Common myeloid progenitor, CD34-positive (primary cell): ENCODE measurements around the gene ITGAL.
A peak's percentile ranks its signal among the peaks of the same experiment; 100 is the strongest.

Source experiments
- CTCF ChIA-PET: fragments of 350-600 bp; sonication (Branson Sonifier 250); formaldehyde crosslinking; loops from one replicate; lab custom pipeline; 2021; ENCODE audit warnings: antibody characterized with exemption; lab: Charles Lee
- POLR2A ChIA-PET: fragments of 350-600 bp; sonication (Branson Sonifier 250); formaldehyde crosslinking; loops from one replicate; lab custom pipeline; 2021; ENCODE audit warnings: antibody characterized with exemption; lab: Charles Lee
- DNase-seq, 3 donors: peaks; one replicate each; pipeline versions ENCODE4 v3.0.0 to v3.0.0-alpha.2; 2013
- H3K27ac ChIP-seq, 2 experiments: 1 replicate in 1 of 2; 2 replicates in 1 of 2; pipeline ENCODE4 v1.7.0; 2013; ENCODE audit warnings: inconsistent platforms in 2 of 2, low read length in 2 of 2, mild to moderate bottlenecking in 2 of 2, low read depth in 1 of 2, moderate library complexity in 1 of 2; ENCODE audit not compliant: severe bottlenecking in 2 of 2, insufficient read depth in 1 of 2, poor library complexity in 1 of 2
- H3K27me3 ChIP-seq, 5 experiments: replicated peaks in 2 of 5; 1 replicate in 3 of 5; 2 replicates in 2 of 5; pipeline versions ENCODE4 v1.6.1 to v1.7.0; 2013; ENCODE audit warnings: low read length in 4 of 5, mild to moderate bottlenecking in 2 of 5, moderate library complexity in 2 of 5, inconsistent platforms in 1 of 5; ENCODE audit not compliant: insufficient read depth in 5 of 5, control insufficient read depth in 4 of 5
- H3K36me3 ChIP-seq, 4 experiments: 1 replicate in 2 of 4; 2 replicates in 2 of 4; pipeline versions ENCODE4 v1.6.1 to v1.7.0; 2013; ENCODE audit warnings: low read length in 3 of 4, control low read depth in 1 of 4, mild to moderate bottlenecking in 1 of 4; ENCODE audit not compliant: control insufficient read depth in 4 of 4, insufficient read depth in 4 of 4
- H3K4me1 ChIP-seq, 4 experiments: 1 replicate in 3 of 4; 2 replicates in 1 of 4; pipeline versions ENCODE4 v1.6.1 to v1.7.1; 2013; ENCODE audit warnings: low read length in 3 of 4, mild to moderate bottlenecking in 3 of 4, control low read depth in 1 of 4, inconsistent platforms in 1 of 4, moderate library complexity in 1 of 4; ENCODE audit not compliant: control insufficient read depth in 4 of 4, insufficient read depth in 4 of 4; ENCODE audit errors: control extremely low read depth in 1 of 4
- H3K4me3 ChIP-seq, 7 experiments: 1 replicate in 4 of 7; 2 replicates in 3 of 7; pipeline versions ENCODE4 v1.5.1 to v1.7.0; 2013; ENCODE audit warnings: mild to moderate bottlenecking in 7 of 7, low read length in 6 of 7, moderate library complexity in 6 of 7, inconsistent platforms in 2 of 7, low read depth in 2 of 7, control low read depth in 1 of 7; ENCODE audit not compliant: insufficient read depth in 4 of 7, control insufficient read depth in 1 of 7; ENCODE audit errors: extremely low read depth in 1 of 7
- H3K9me3 ChIP-seq, 5 experiments: 1 replicate in 4 of 5; 2 replicates in 1 of 5; pipeline versions ENCODE4 v1.6.1 to v1.7.1; 2013; ENCODE audit warnings: low read length in 4 of 5, mild to moderate bottlenecking in 2 of 5, inconsistent platforms in 1 of 5, low read depth in 1 of 5, moderate library complexity in 1 of 5; ENCODE audit not compliant: control insufficient read depth in 4 of 5, insufficient read depth in 2 of 5; ENCODE audit errors: control extremely low read depth in 1 of 5
- WGBS: methylation state at CpG from one replicate; pipeline ENCODE4 v1.1.5; 2013; ENCODE audit not compliant: insufficient coverage; 5-methylcytosine and 5-hydroxymethylcytosine counted together

Gene ITGAL

DNA sequence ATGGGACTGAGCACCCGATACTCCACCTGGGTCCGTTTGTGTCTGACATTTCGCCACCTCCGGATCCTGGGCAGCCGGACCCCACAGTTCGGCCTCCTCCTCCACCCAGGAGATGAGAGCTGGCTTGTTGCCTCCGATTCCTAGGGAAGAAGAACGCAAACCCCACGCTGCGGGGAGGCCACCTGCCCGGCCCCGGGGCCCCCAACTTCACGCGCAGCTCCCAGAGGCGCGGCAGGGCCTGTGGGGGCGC is 85.1 kb downstream of the ITGAL start:
- H3K27ac ChIP-seq = peak overlapping the region; percentile 84 to 97
- H3K36me3 ChIP-seq = peaks cover 0 to 33% (median 19%) of the 10 kb centered on the region in 4 experiments
- H3K4me3 ChIP-seq = peak overlapping the region; percentile 70 to 88 (median 81)
- CTCF ChIA-PET = interaction anchor here (0.6 to 3.3 kb wide), 10 partner anchors 9 to 108 kb away, joined by 3 to 29 read pairs (median 4); partner anchors contain the start of genes ZNF688, ZNF747 and ZNF785
- WGBS = 0% methylated on average over 16 of the region's 17 CpGs
- POLR2A ChIA-PET = interaction anchor here (0.6 to 2.7 kb wide), 3 partner anchors 13 to 22 kb away, joined by 6 to 17 read pairs (median 12); partner anchors contain the start of genes ZNF688 and ZNF747
- DNase-seq = no peak
- H3K9me3 ChIP-seq = no peaks in the 10 kb centered on the region
- no peaks in the 10 kb centered on the region for H3K27me3 ChIP-seq
- H3K4me1 ChIP-seq = peaks cover 0 to 37% (median 30%) of the 10 kb centered on the region in 4 experiments

DNA sequence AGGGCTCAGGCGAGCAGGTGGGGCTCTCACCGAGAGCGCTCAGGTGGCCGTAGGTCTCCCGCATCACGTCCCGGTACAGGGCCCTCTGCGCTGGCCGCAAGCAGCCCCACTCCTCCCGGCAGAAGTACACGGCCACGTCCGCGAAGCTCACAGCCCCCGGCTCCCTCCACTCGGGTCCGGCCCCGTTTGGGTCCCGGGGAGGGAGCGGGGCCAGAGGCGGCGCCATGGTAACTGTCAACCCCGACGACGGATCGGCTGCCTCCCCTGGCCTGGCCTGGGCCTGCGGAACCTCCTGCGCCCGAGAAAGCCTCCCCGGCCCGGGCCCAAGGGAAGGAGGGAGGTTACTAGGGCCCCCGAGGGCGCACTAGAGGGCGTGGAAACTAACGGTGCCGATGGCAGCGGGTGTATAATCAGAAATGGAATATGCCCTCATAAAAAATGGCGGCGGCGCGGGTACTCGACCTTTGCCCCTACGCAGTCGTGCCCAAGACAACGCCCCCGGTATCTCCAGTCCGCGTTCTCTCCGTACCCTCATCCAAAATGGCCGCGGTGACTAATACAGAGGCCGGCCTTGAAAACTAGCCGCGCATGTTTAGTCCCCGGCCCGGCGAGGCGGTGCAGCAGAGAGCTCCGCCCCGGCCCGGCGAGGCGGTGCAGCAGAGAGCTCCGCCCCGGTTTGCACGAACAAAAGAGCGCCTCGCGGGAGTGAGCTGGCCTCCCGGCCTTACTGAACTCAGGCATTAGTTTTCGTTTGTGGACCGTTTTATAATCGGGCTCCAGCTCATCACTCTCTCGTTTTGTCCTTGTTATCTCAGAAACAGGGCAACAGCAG is 85.6 kb downstream of the ITGAL start, which contains the start of gene ZNF764:
ZNF764 (minus strand) TSS at position 418 of the 832 bp plus-strand sequence; CDS start at position 226, 192 bp downstream.
- H3K4me1 ChIP-seq = peaks cover 0 to 32% (median 26%) of the 10 kb centered on the region in 4 experiments
- peak; percentile 97 to 98 (median 98) for DNase-seq
- ChIA-PET POLR2A (interaction anchor here (0.6 to 2.7 kb wide), 5 partner anchors 14 to 112 kb away, joined by 3 to 17 read pairs (median 6); partner anchors contain the start of genes SEPHS2, ZNF688 and ZNF747), CTCF (interaction anchor here (0.6 to 3.3 kb wide), 11 partner anchors 9 to 109 kb away, joined by 3 to 29 read pairs (median 3); partner anchors contain the start of genes ZNF688, ZNF747 and ZNF785)
- H3K9me3 ChIP-seq = no peaks in the 10 kb centered on the region
- H3K27me3 ChIP-seq = no peaks in the 10 kb centered on the region
- peak within 1 kb of the TSS; percentile 84 to 97 for H3K27ac ChIP-seq
- peak within 1 kb of the TSS; percentile 70 to 88 (median 81) for H3K4me3 ChIP-seq
- peaks cover 0 to 28% (median 18%) of the 10 kb centered on the region in 4 experiments for H3K36me3 ChIP-seq
- WGBS = 0% methylated on average over 72 of the region's 74 CpGs

DNA sequence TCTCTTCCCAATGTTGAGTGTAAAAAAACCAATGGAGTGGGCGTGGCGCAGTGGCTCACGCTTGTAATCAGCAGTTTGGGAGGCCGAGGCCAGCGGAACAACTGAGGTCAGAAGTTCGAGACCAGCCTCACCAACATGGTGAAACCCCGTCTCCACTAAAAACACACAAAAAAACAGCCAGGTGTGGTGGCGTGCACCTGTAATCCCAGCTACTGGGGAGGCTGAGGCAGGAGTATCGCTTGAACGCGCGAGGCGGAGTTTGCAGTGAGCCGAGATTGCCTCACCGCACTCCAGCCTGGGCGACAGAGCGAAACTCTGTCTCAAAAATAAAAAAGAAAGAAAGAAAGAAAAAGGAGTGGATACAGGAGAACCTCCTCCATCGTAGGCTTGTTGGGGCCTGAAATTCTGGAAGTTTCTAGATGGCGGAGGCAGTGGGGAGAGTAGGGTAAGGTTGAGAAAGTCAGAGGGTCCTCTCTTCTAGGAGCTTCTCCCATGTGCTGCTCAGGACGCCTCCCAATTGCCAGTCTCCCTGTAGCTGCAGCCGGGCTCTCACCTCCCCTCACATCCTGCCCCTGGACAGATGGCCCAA is 86.3 kb downstream of the ITGAL start:
- no peaks in the 10 kb centered on the region for H3K9me3 ChIP-seq
- DNase-seq = no peak
- peaks cover 0 to 25% (median 20%) of the 10 kb centered on the region in 4 experiments for H3K4me1 ChIP-seq
- ChIA-PET POLR2A (interaction anchor here (1.2 to 2.7 kb wide), 3 partner anchors 13 to 27 kb away, joined by 3 to 17 read pairs (median 12); partner anchors contain the start of genes ZNF688 and ZNF747), CTCF (interaction anchor here (0.6 to 3.3 kb wide), 5 partner anchors 8 to 109 kb away, joined by 3 to 29 read pairs (median 6); partner anchors contain the start of genes ZNF747 and ZNF785)
- H3K27me3 ChIP-seq = no peaks in the 10 kb centered on the region
- H3K4me3 ChIP-seq = peak overlapping the region in 5 of 7 experiments; percentile 8 to 88 (median 75)
- peak overlapping the region in 1 of 2 experiments; percentile 97 for H3K27ac ChIP-seq
- H3K36me3 ChIP-seq = peaks cover 0 to 22% (median 17%) of the 10 kb centered on the region in 4 experiments
- 97% methylated on average over 15 of the region's 21 CpGs for WGBS

DNA sequence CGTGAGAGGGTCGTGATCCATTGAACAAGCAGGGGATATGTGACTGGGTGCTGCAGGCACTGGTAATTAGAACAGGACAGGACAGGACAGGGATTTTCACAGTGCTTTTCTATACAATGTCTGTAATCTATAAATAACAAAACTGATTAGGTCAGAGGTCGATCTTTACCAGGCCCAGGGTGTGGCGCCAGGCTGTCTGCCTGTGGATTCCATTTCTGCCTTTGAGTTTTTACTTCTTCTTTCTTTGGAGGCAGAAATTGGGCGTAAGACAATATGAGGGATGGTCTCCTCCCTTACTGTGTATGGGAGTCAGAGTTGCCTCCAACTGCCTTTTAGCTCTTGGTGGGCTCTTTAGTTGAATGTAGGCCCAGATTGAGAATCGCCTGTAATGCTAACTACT is 87.1 kb downstream of the ITGAL start:
- Histone ChIP-seq H3K36me3 (peaks cover 0 to 14% (median 13%) of the 10 kb centered on the region in 4 experiments), H3K4me1 (peaks cover 0 to 24% (median 20%) of the 10 kb centered on the region in 4 experiments), H3K27ac (no peak overlapping the region), H3K9me3 (no peaks in the 10 kb centered on the region), H3K4me3 (no peak overlapping the region), H3K27me3 (no peaks in the 10 kb centered on the region)
- POLR2A ChIA-PET = no interaction called here
- 100% methylated on average over 4 of the region's 6 CpGs for WGBS
- CTCF ChIA-PET = interaction anchor here (0.6 to 3.3 kb wide), 2 partner anchors 16 to 24 kb away, joined by 3 to 29 read pairs; partner anchors contain the start of gene ZNF747
- DNase-seq = no peak

DNA sequence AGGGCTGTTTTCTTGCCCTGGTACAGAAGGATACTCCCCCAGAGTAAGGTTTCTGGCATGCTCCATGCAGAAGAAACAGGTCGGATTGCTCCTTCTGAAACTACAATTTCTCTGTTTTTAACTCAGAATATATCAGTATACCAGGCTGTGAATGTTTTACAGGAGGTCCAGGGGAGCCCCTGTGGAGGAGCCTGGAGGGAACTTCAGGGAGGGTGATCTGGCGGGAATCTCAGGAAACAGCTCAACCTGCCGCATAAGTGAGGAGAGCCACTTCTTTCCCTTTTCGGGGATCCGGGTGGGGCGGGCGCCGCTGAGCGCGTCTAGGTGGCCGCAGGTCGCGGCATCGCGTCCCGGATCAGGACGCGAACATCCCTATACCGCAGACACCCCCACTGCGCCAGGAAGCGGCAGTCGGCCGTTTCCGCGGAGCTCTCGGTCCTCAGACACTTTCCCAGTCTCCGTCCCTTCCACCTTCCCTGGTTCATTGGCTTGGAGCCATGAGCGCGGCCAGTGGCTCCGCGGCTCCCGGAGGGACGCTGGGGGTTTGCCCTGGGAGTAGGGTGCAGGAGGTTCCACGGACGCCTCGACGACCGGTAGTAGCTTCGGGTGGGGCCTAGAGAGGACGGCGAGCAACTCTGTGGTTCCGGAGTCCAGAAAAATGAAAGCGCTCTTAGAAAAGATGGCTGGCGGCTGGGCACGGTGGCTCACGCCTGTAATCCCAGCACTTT is 88.7 kb downstream of the ITGAL start:
- WGBS = 14% methylated on average over 45 of the region's 46 CpGs
- Histone ChIP-seq H3K4me1 (peaks cover 0 to 24% (median 20%) of the 10 kb centered on the region in 4 experiments), H3K9me3 (no peaks in the 10 kb centered on the region), H3K4me3 (peak overlapping the region in 6 of 7 experiments; percentile 56 to 89 (median 76)), H3K27me3 (no peaks in the 10 kb centered on the region), H3K27ac (peak overlapping the region; percentile 58 to 71), H3K36me3 (peaks cover 0 to 2% (median 0%) of the 10 kb centered on the region in 4 experiments)
- POLR2A ChIA-PET = interaction anchor here (0.6 to 1.7 kb wide), 3 partner anchors 13 to 120 kb away, joined by 4 to 7 read pairs (median 6); partner anchors contain the start of gene ZNF747
- CTCF ChIA-PET = interaction anchor here (0.6 to 1.1 kb wide), 6 partner anchors 10 to 76 kb away, joined by 3 to 4 read pairs (median 3); partner anchors contain the start of gene ZNF688
- DNase-seq = peak in 2 of 3 donors; percentile 41 to 42

DNA sequence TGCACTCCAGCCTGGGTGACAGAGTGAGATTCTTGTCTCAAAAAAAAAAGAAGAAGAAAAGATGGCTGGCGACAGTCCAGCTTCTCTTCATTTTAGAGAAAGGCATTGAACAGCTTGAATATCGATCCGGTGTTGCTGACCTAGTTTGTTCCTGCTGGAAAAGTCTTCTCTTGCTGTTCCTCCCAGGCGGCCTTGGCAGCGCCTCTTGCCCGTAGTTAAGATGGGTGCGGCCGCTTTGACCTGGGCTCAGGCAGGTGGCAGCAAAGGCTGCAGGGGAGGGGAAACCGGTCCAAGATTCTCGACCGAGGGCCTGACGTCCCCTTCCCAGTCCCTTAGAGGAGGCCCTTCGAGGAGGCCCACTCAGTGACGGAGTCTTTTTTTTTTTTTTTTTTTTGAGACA is 89.5 kb downstream of the ITGAL start:
- 100% methylated on average over 9 of the region's 14 CpGs for WGBS
- no peaks in the 10 kb centered on the region for H3K36me3 ChIP-seq
- ChIA-PET CTCF (interaction anchor here (0.6 to 1.1 kb wide), 7 partner anchors 9 to 75 kb away, joined by 3 to 4 read pairs (median 3); partner anchors contain the start of gene ZNF688), POLR2A (interaction anchor here (0.6 to 1.7 kb wide), 3 partner anchors 27 to 167 kb away, joined by 3 to 7 read pairs (median 6); partner anchors contain the start of genes ZNF48 and ZNF747)
- H3K4me1 ChIP-seq = peaks cover 0 to 23% (median 19%) of the 10 kb centered on the region in 4 experiments
- peak in 2 of 3 donors; percentile 22 to 34 for DNase-seq
- H3K27me3 ChIP-seq = no peaks in the 10 kb centered on the region
- no peaks in the 10 kb centered on the region for H3K9me3 ChIP-seq
- peak overlapping the region in 5 of 7 experiments; percentile 70 to 89 (median 80) for H3K4me3 ChIP-seq
- peak overlapping the region in 1 of 2 experiments; percentile 71 for H3K27ac ChIP-seq
